ENCODE results near the gene PTPRN2.

DNA sequence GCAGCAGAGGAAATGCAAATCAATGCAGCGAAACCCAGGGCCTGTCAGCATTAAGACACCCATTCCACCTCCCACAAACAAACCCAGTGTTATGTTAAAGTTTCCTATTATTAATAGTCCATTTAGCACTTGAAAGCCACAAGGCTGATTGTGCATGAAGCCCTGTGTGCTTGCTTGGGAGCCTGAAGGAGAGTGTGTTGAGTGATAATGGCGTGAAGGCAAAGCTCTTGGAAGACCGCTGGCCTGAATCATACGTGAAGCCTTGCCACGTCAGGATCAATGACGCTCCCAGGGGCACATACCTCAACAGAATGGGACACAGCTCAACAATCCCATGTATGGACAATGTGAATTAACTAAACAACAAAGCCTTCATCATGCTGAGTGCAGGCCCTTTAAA lies 25.1 kb downstream of the PTPRN2 start:
- TF ChIP-seq, protein P1, sequence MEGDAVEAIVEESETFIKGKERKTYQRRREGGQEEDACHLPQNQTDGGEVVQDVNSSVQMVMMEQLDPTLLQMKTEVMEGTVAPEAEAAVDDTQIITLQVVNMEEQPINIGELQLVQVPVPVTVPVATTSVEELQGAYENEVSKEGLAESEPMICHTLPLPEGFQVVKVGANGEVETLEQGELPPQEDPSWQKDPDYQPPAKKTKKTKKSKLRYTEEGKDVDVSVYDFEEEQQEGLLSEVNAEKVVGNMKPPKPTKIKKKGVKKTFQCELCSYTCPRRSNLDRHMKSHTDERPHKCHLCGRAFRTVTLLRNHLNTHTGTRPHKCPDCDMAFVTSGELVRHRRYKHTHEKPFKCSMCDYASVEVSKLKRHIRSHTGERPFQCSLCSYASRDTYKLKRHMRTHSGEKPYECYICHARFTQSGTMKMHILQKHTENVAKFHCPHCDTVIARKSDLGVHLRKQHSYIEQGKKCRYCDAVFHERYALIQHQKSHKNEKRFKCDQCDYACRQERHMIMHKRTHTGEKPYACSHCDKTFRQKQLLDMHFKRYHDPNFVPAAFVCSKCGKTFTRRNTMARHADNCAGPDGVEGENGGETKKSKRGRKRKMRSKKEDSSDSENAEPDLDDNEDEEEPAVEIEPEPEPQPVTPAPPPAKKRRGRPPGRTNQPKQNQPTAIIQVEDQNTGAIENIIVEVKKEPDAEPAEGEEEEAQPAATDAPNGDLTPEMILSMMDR (IDR thresholded peaks at IDR 0.05; ENCODE audit: low read depth, low read length) = no peak
- TF ChIP-seq POLR2A (IDR thresholded peaks at IDR 0.05; ENCODE audit: extremely low read depth, insufficient read length) = no peak
